HS-27A (cell line): ENCODE results near the gene BLM.
A peak's percentile ranks its signal among the peaks of the same experiment; 100 is the strongest.
"Not testable (repeated sequence)": the region's sequence is repeated elsewhere in the genome, so short reads cannot be mapped to it uniquely, and the experiment has no call there.

ENCODE experiments used
- DNase-seq: peaks from one replicate; pipeline ENCODE4 v3.0.0-alpha.2; 2012; ENCODE audit warnings: low read depth, missing footprints

BLM gene

DNA sequence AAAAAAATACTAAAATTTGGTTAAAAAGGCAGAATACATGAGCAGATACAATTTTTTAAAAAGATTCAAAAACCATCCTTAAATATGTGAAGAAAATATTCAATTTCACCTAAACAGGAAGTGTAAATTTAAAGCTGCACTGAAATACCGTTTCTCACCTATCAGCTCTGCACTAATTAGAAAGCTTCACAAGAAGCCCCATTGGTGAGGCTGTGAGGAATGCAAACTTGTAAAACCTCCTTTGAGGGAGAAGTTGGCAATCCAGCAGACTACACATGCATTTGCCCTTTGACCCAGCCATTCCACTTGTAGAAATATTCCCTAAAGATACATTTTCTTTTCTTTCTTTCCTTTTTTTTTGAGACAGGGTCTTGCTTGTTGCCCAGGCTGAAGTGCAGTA, 18.8 kb downstream of the BLM start:
- DNase-seq, result no peak

GRCh38 chr15:90740545-90740944, 23.4 kb downstream of the BLM start:
- not testable (repeated sequence) for DNase-seq

- DNase-seq, result no peak
These were observed 24.9 kb downstream of the BLM start for GRCh38 chr15:90742087-90742486.

GRCh38 chr15:90743407-90743806, 26.3 kb downstream of the BLM start:
- no peak for DNase-seq

- DNase-seq, result no peak
These were observed 27.7 kb downstream of the BLM start for GRCh38 chr15:90744759-90745402.

GRCh38 chr15:90749754-90750153, 32.6 kb downstream of the BLM start:
- no peak for DNase-seq

GRCh38 chr15:90750186-90750585, 33.0 kb downstream of the BLM start:
- DNase-seq, result no peak

DNA sequence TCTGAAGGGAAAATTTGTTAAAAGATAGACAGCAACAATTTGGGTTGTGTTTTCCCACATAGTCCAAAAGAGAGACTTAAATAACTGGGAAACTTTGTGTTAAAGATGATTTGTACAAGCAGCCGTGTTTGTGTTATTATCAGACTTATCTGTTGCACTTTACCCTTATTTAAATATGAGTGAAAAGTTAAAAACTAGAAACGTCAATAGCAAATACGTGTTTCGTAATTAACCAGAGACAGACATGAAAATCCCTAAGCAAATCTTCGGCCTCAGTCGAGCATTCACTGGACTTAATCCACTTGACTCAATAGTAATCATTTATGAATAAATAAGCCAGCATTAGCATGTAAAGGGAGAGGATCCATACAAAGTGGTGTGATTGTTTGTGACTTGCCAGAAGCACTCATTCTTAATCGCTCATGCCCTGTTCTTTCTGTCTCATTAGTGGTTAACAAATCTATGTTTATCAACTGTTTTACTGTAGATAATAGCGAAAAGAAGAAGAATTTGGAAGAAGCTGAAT, 34.2 kb downstream of the BLM start:
- DNase-seq, result no peak

- no peak for DNase-seq
These were observed 39.8 kb downstream of the BLM start for GRCh38 chr15:90756916-90757315.

- DNase-seq, result no peak
These were observed 40.3 kb downstream of the BLM start for GRCh38 chr15:90757461-90757860.

DNA sequence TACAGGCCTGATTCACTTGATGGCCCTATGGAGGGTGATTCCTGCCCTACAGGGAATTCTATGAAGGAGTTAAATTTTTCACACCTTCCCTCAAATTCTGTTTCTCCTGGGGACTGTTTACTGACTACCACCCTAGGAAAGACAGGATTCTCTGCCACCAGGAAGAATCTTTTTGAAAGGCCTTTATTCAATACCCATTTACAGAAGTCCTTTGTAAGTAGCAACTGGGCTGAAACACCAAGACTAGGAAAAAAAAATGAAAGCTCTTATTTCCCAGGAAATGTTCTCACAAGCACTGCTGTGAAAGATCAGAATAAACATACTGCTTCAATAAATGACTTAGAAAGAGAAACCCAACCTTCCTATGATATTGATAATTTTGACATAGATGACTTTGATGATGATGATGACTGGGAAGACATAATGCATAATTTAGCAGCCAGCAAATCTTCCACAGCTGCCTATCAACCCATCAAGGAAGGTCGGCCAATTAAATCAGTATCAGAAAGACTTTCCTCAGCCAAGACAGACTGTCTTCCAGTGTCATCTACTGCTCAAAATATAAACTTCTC, 43.6 kb downstream of the BLM start:
- no peak for DNase-seq

DNA sequence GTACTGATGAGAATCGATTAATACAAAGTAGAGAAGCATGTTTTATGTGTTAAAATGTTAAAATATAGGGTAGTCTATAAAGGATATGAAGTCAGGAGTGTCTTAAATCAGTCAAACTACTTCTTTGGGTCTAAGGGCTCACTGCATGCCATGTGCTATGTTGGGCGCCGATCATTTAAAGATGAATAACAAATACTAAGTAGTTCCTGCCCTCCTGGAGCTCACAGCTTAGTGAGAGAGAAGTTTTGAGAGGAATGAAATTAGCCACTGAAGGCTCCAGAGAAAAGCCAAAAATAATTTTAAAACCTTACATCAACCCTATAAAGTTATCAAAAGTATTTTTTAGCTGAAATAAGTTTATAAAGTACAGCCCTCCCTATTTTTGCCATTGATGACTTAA, 44.5 kb downstream of the BLM start:
- no peak for DNase-seq

GRCh38 chr15:90762109-90762508, 45.0 kb downstream of the BLM start:
- no peak for DNase-seq

DNA sequence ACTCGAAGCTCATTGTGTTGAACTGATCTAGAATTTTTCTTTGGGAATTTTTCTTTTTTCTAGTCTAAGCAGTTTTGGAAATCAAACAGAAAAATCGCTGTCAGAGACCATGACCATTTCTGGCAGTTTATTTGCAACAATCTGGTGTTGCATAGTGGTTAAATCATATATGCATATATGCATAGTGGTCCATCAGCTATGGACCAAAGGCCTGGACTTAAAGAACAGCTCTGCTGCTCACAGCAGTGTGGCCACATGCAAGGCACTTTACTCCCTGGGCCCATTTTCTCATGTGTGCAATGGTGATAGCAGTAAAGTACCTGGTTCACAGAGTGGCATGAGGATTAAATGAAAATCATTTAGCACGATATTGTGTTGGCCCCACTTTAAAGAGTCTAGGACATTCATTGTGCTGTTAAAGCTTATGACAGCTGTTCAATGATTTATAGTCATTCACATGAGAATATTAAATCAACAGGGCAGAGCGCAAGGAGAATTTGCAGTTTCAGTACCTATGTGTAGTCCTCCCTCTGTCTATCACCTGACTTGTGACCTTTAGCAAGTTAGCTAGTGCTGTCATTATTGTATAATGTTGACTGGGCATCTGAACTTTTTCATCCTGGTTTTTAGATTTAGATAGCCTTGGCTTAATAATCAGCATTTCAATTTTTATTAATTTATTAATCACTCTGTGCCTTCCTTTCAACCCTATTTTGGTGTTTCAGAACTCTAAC, 46.4 kb downstream of the BLM start:
- no peak for DNase-seq

GRCh38 chr15:90765531-90765930, 48.4 kb downstream of the BLM start:
- no peak for DNase-seq

GRCh38 chr15:90765966-90766365, 48.8 kb downstream of the BLM start:
- DNase-seq, result no peak

DNA sequence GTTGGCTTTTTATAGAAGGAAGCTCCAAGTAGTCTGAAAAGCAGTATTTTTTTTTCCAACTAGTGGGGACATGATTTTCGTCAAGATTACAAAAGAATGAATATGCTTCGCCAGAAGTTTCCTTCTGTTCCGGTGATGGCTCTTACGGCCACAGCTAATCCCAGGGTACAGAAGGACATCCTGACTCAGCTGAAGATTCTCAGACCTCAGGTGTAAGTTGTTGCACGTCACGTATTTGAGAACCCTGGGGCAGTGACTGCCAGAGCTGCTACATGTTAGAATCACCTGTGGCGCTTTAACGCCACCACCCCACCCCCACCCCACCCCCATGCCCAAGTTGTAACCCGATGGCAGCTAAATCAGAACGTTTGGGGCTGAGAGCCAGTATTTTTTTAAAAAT, 52.2 kb downstream of the BLM start:
- DNase-seq, result no peak

DNA sequence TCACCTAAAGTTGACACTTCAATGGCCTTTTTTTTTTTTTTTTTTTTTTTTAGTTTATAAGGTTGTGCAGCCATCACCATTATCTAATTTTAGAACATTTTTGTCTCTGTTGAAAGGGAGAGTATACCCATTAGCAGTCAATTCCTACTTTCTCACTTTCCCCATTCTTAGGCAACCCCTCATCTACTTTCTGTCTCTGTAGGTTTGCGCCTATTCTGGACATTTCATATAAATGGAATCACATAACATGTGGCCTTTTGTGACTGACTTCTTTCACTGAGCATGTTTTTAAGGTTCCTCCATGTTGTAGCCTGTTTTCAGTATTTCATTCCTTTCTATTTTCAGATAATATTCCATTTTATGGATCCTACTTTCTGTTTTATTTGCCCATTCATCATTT, 56.3 kb downstream of the BLM start:
- DNase-seq, result no peak

- DNase-seq, result peak; percentile 81
These were observed 57.8 kb downstream of the BLM start for GRCh38 chr15:90774731-90775514.

GRCh38 chr15:90780916-90781315, 63.8 kb downstream of the BLM start:
- DNase-seq, result no peak

DNA sequence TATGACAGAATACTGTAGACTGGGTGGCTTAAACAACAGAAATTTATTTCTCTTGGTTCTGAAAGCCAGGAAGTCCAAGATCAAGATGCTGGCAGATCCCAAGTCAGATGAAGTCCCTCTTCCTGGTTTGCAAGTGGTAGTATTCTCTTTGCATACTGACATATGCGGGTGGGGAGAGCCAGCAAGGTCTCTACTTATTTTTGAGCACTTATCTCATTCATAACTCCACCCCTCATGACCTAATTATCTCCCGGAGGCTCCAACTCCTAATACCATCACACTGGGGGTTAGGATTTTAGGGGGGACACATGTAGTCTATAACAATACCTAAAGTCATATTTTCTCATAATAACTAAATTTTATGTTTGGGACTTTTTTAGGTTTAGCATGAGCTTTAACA, 65.3 kb downstream of the BLM start:
- no peak for DNase-seq

- DNase-seq, result no peak
These were observed 70.7 kb downstream of the BLM start for GRCh38 chr15:90787881-90788280.

GRCh38 chr15:90789462-90789861, 72.3 kb downstream of the BLM start:
- DNase-seq, result no peak
